ENCODE measurements around the gene UTS2R.

The UTS2R gene
- total RNA-seq, result 0 to 0.24 (median 0) reads per million in 4 experiments

- DNase-seq, result no peak
Measured at GRCh38 chr17:82371333-82372248, at the start of gene UTS2R. TSS of gene UTS2R (plus strand) at chr17:82371765. CDS start at chr17:82374325, 2,560 bp downstream.

DNA sequence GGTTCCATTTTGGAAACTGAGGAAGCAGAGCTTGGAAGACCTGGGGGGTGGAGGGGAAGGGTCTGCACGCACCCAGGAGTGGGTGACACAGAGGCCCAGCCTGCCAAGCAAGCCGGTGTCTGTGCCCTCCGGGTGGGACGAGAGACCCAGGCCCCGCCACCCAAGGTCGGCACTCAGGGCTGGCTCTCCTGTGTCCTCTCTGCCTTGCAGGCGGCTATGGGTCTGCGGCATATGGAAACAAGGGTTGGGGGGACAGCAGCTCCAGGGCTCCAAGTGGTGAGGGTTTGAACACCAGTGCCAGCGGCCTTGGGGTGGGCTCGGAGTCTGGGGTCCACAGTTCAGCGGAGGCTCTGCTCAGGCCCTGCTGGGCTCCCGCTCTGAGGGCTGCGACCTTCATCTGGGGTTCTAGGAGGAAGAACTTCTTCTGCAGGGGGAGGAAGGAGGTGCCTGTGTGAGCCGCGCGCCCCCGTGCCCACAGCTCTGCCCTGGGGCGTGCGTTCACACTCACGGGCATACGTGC, 49.6 kb upstream of the UTS2R start:
- DNase-seq, result no peak

DNA sequence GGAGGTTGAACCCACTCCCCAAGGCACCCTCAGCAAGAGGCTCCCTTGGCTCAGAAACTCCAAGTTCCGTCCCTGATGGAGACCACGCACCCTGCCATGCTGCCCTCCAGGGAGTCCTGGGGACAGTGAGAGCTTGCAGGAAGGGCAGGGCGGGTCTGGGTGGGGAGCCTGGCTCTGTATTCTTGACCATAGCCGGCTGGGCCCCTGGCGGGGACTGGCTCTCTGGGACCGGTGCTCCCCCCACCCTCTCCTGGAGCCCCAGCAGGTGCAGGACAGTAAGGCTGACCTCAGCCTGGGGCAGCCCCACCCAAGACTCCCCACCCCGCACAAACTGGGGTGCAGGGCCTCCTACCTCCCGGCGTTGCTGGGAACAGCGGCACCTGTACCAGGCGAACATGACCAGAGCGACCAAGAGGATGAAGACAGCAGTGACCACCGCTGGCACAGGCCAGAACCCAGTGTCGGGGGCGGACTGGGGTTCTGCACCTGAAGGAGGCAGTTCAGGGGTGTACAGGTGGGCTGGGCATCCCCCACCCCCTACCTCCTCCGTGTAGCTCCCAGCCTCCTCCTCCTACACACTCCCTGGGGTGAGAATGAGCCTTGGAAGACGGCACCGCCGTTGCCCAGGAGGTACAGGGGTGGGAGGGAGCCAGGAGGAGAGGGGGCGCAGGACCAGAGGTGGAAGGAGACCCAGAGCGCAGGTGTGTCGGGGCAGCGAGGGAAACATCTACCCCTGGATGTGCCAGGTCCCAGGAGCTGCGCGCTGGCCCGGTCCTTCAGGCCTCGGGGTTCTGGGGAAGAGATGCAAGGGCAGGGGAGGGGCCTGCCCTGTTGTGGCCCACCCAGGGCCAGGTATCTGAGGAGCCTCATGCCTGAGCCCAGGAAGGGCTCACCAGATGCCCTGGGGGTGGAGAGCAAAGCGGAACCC, 48.8 kb upstream of the UTS2R start:
- DNase-seq, result no peak

GRCh38 chr17:82323514-82324234, 47.9 kb upstream of the UTS2R start:
- DNase-seq, result no peak

GRCh38 chr17:82324566-82325285, 46.8 kb upstream of the UTS2R start:
- no peak for DNase-seq

DNA sequence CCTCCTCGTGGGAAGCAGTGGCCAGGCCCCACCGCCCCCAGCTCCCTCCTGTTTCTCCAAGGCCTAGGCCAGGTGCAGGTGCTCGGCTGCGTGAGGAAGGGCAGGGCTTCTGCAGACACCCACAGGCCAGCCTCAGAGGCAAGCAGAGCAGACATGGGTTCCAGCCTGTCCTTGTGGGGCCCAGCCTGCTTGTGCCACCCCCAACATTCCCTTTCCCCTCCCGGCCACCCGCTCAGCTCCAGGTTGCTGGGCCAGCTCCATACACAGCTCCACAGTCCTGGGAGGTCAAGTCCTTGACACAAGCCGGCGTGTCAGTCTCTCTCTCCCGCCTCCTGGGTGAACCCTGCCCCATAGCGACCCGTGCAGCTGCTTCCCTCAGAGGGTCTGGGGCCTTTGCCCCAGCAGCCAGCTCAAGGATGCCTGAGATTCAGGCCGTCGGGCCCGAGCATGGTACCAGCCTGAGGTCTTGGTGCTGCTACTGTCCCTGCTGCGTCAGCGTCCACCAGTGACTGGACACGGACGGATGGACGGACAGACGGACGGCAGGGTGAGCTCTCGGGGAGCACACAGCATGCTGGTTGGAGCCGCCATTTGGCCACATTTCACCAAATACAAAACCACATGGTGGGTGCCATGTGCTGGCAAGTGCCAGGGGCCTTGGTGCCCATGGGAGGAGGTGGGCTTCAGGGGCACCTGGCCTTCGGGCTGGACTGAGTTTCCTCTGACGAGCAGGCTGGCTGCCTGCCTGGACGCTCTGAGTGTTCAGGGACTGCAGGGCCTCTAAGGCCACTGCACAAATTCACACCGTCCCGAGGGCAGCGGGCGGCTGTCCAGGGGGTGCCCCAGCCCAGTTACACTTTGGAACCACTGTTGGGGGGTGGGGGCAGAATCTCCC, 46.0 kb upstream of the UTS2R start:
- no peak for DNase-seq

- no peak for DNase-seq
Measured at GRCh38 chr17:82327289-82327688, 44.3 kb upstream of the UTS2R start.

GRCh38 chr17:82327757-82328140, 43.8 kb upstream of the UTS2R start:
- DNase-seq, result no peak

GRCh38 chr17:82328141-82328993, 43.2 kb upstream of the UTS2R start:
- no peak for DNase-seq

- DNase-seq, result no peak
Measured at GRCh38 chr17:82328994-82329507, 42.5 kb upstream of the UTS2R start.

GRCh38 chr17:82329683-82330321, 41.8 kb upstream of the UTS2R start:
- DNase-seq, result no peak

- no peak for DNase-seq
Measured at GRCh38 chr17:82330322-82331239, 41.0 kb upstream of the UTS2R start.

- no peak for DNase-seq
Measured at GRCh38 chr17:82331345-82331939, 40.1 kb upstream of the UTS2R start.

GRCh38 chr17:82332669-82333278, 38.8 kb upstream of the UTS2R start:
- no peak for DNase-seq

GRCh38 chr17:82333279-82334171, 38.0 kb upstream of the UTS2R start, which contains the start of gene SECTM1:
TSS of gene SECTM1 (minus strand) at chr17:82333766. CDS start at chr17:82327240, 6,526 bp downstream.
- DNase-seq, result no peak

DNA sequence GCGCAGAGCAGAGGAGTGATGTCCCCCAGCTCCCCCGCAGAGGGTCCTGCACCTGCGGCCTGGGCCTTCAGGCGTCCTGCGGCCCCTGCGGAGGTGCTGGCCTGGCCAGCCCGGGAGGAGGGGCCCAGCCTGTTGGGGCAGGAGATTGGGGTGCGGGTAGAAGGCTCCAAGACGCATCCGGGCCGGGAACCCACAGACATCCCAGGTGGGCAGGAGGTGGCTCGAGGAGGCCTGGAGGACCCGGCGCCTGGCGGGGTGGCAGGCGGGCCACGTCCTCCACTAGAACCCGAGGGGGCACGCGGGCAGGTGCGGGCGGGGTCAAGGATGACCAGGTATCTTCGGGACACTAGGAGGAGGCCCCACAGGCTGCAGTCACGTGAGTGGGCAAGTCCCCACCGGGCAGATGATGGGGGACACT, 37.4 kb upstream of the UTS2R start:
- no peak for DNase-seq

Measured in effector CD8-positive, alpha-beta T cell (primary cell).